HL-60/S4 treated with retinoic acid at 250 ng/mL for 4 days and 3 days (cell line): ENCODE measurements around the gene AP3S2.

Experiments used
- in situ Hi-C: fragments of 300-500 bp; cut with MboI; formaldehyde crosslinking; loops from 2 replicates; pipeline ENCODE4 v1.7.0; 2022; ENCODE audit warnings: low sequenced_read_pairs

Gene AP3S2

GRCh38 chr15:89820666-89821611, 72.9 kb downstream of the AP3S2 start:
- in situ Hi-C loops, result no loop called here

GRCh38 chr15:89818287-89818686, 75.5 kb downstream of the AP3S2 start:
- in situ Hi-C loops, result no loop called here

- in situ Hi-C loops, result no loop called here
These were observed 76.0 kb downstream of the AP3S2 start for GRCh38 chr15:89817701-89818280.

- in situ Hi-C loops, result no loop called here
These were observed 78.0 kb downstream of the AP3S2 start for GRCh38 chr15:89815769-89816168.

GRCh38 chr15:89814112-89814742, 79.6 kb downstream of the AP3S2 start:
- in situ Hi-C loops, result no loop called here

GRCh38 chr15:89813381-89814111, 80.2 kb downstream of the AP3S2 start:
- in situ Hi-C loops, result no loop called here

- in situ Hi-C loops, result no loop called here
These were observed 80.9 kb downstream of the AP3S2 start for GRCh38 chr15:89812847-89813320.

GRCh38 chr15:89812011-89812846, 81.6 kb downstream of the AP3S2 start:
- in situ Hi-C loops, result no loop called here

GRCh38 chr15:89810837-89811236, 83.0 kb downstream of the AP3S2 start:
- in situ Hi-C loops, result no loop called here

- in situ Hi-C loops, result no loop called here
These were observed 84.0 kb downstream of the AP3S2 start for GRCh38 chr15:89809787-89810148.

- in situ Hi-C loops, result no loop called here
These were observed 84.6 kb downstream of the AP3S2 start for GRCh38 chr15:89809093-89809786.

GRCh38 chr15:89808160-89808870, 85.5 kb downstream of the AP3S2 start:
- in situ Hi-C loops, result no loop called here

GRCh38 chr15:89807689-89808088, 86.1 kb downstream of the AP3S2 start:
- in situ Hi-C loops, result no loop called here

- in situ Hi-C loops, result no loop called here
These were observed 86.9 kb downstream of the AP3S2 start for GRCh38 chr15:89806559-89807550.

- in situ Hi-C loops, result no loop called here
These were observed 87.6 kb downstream of the AP3S2 start for GRCh38 chr15:89806210-89806558.

GRCh38 chr15:89805241-89806209, 88.3 kb downstream of the AP3S2 start:
- in situ Hi-C loops, result no loop called here
